ENCODE measurements around the gene NCOA3. TPM values are rescaled to one million over a fixed set of nuclear protein-coding genes. Genes with fewer than 3 reads are reported as not detected.

Gene NCOA3
- total and polyA plus RNA-seq, 2 experiments from 2014 or later, result 6.7 to 25.8 TPM

- no peak for TF ChIP-seq ZNF462 (CRISPR knock-in tag; IDR thresholded peaks at IDR 0.05)
Measured at GRCh38 chr20:47502271-47503239, 868 bp downstream of the NCOA3 start (continued).

GRCh38 chr20:47503685-47504084 lies 2.0 kb downstream of the NCOA3 start:
- no peak overlapping the region for H3K27ac ChIP-seq (ENCODE audit: low read depth)
- H3K36me3 ChIP-seq (ENCODE audit: insufficient read depth), result no peaks in the 10 kb centered on the region
- no peak for ATAC-seq
- no peaks in the 10 kb centered on the region for H3K9me3 Mint-ChIP-seq
- peaks cover 52% of the 10 kb centered on the region for H3K4me1 ChIP-seq (ENCODE audit: insufficient read depth)
- H3K9me2 ChIP-seq (ENCODE audit: insufficient read depth), result no peaks in the 10 kb centered on the region
- DNase-seq (ENCODE audit: low spot score), result no peak
- peaks cover 43% of the 10 kb centered on the region for H3K4me1 Mint-ChIP-seq
- H3K27me3 Mint-ChIP-seq (ENCODE audit: insufficient read depth, low read depth, poor library complexity), result peaks cover 8% of the 10 kb centered on the region
- no peaks in the 10 kb centered on the region for H3K27me3 ChIP-seq (ENCODE audit: insufficient read depth)
- no peak overlapping the region for H2AFZ ChIP-seq
- peak overlapping the region; percentile 87 for H3K4me3 ChIP-seq
- 0 out of 2 replicates have a peak, but pooled peaks cover 3% of the 10 kb centered on the region for H3F3A ChIP-seq (replicated peaks; ENCODE audit: low read depth)
- peaks cover 65% of the 10 kb centered on the region for H3K79me2 ChIP-seq (replicated peaks; ENCODE audit: insufficient read depth)
- H4K20me1 ChIP-seq (replicated peaks; ENCODE audit: insufficient read depth), result no peaks in the 10 kb centered on the region
- peak overlapping the region; percentile 80 for H3K4me2 ChIP-seq
- no peaks in the 10 kb centered on the region; the same call in 2 of the 3 replicates for H3K36me3 Mint-ChIP-seq (ENCODE audit: low read depth)
- H3K27ac Mint-ChIP-seq, result no peak overlapping the region
- H3K4me3 Mint-ChIP-seq, result peak overlapping the region; percentile 92
- TF ChIP-seq JUNB (IDR thresholded peaks at IDR 0.05; ENCODE audit: unreplicated experiment) (no peak), STAT1 (IDR thresholded peaks at IDR 0.05; ENCODE audit: unreplicated experiment) (no peak), CTCF (conservative IDR thresholded peaks at IDR 0.05; ENCODE audit: low read depth in 2 of 2) (no peak), EZH2 (IDR thresholded peaks at IDR 0.05; ENCODE audit: low read depth, unreplicated experiment) (no peak), EZH2phosphoT487 (IDR thresholded peaks at IDR 0.05; ENCODE audit: unreplicated experiment) (no peak), ZNF331 (CRISPR knock-in tag; IDR thresholded peaks at IDR 0.05; ENCODE audit: low read depth) (no peak), CREB1 (CRISPR knock-in tag; IDR thresholded peaks at IDR 0.05; ENCODE audit: low read depth) (no peak), REST (IDR thresholded peaks at IDR 0.05; ENCODE audit: unreplicated experiment) (no peak), ETS1 (IDR thresholded peaks at IDR 0.05) (no peak), ZNF114 (CRISPR knock-in tag; IDR thresholded peaks at IDR 0.05) (no peak)

Data from GM23338 (cell line).